Gastrocnemius medialis (tissue), 4 donors: ENCODE results near the gene THAP11. TPM values are rescaled to one million over a fixed set of nuclear protein-coding genes. Genes with fewer than 3 reads are reported as not detected.

ENCODE experiments used
- ATAC-seq, 2 donors: fragments of 150-250 bp; one replicate each; pipeline ENCODE4 v1.9.1; 2016
- DNase-seq, 2 donors: peaks; one replicate each; pipeline ENCODE4 v3.0.0-alpha.2; 2019
- H3K27ac ChIP-seq, 4 donors: fragments of 200-600 bp; sonication (generic); 1 replicate in 1 of 4; 2 replicates in 3 of 4; pipeline ENCODE4 v1.5.1; 2016 to 2018; ENCODE audit warnings: mild to moderate bottlenecking in 2 of 4, moderate library complexity in 1 of 4
- H3K27me3 ChIP-seq, 3 donors: fragments of 200-600 bp; sonication (generic) in 2 of 3; 1 replicate in 1 of 3; 2 replicates in 2 of 3; pipeline versions ENCODE4 v1.5.1 to v1.6.0; 2016 to 2019; ENCODE audit warnings: mild to moderate bottlenecking in 1 of 3, moderate library complexity in 1 of 3
- H3K36me3 ChIP-seq, 2 donors: fragments of 200-600 bp; sonication (generic) in 1 of 2; one replicate each; pipeline ENCODE4 v1.5.1; 2017 to 2018
- H3K4me1 ChIP-seq, 2 donors: fragments of 200-600 bp; sonication (generic) in 1 of 2; one replicate each; pipeline ENCODE4 v1.5.1; 2016 to 2017; ENCODE audit warnings: mild to moderate bottlenecking in 2 of 2
- H3K4me3 ChIP-seq, 4 donors: fragments of 200-600 bp; sonication (generic) in 3 of 4; 1 replicate in 1 of 4; 2 replicates in 3 of 4; pipeline ENCODE4 v1.5.1; 2016 to 2019; ENCODE audit warnings: mild to moderate bottlenecking in 2 of 4
- H3K9me3 ChIP-seq, 3 donors: fragments of 200-600 bp; sonication (generic) in 2 of 3; 1 replicate in 1 of 3; 2 replicates in 2 of 3; pipeline ENCODE4 v1.5.1; 2016 to 2019
- POLR2A ChIP-seq, 2 donors: fragments of 450-650 bp; IDR thresholded peaks; one replicate each; pipeline ENCODE4 v1.6.1; 2017; ENCODE audit warnings: antibody characterized with exemption in 2 of 2, mild to moderate bottlenecking in 2 of 2, moderate library complexity in 2 of 2
- in situ Hi-C, 4 donors: fragments of 200-750 bp; cut with MboI; loops; one replicate each; pipeline versions ENCODE4 v1.15.0 to v1.8.0; 2017; ENCODE audit warnings: low sequenced_read_pairs in 4 of 4
- intact Hi-C: fragments of 100-400 bp; cut with DNase I; formaldehyde crosslinking; loops from one replicate; pipeline ENCODE4 v1.15.1; 2023; ENCODE audit warnings: low total_unique reads
- total RNA-seq, 4 donors: library from RNA; depleted of rRNA; stranded (reverse); fragments of >200 nt; gene quantifications; one replicate each; pipeline versions ENCODE4 v1.1.0 to v1.2.3, GENCODE V29; 2016
- TF ChIP-seq, protein P1 (sequence below), 5 experiments: fragments of 450-650 bp in 3 of 5; fragments of 200-600 bp in 2 of 5; sonication (generic) in 2 of 5; IDR thresholded peaks in 4 of 5; conservative IDR thresholded peaks in 1 of 5; 1 replicate in 4 of 5; 2 replicates in 1 of 5; pipeline ENCODE4 v1.5.1; 2016 to 2019; ENCODE audit warnings: antibody characterized with exemption in 5 of 5, mild to moderate bottlenecking in 3 of 5, moderate library complexity in 3 of 5

Gene THAP11
- total RNA-seq, 4 donors from 2014 or later = 61.9 to 120 (median 102) TPM

- DNase-seq = no peak
- peak within 1 kb of the TSS; percentile 98 to 100 (median 99) for H3K27ac ChIP-seq
- peaks cover 46 to 54% of the 10 kb centered on the region in 2 donors for H3K4me1 ChIP-seq
- in situ Hi-C loops = no loop called here
- no peaks in the 10 kb centered on the region for H3K36me3 ChIP-seq
- TF ChIP-seq, protein P1, sequence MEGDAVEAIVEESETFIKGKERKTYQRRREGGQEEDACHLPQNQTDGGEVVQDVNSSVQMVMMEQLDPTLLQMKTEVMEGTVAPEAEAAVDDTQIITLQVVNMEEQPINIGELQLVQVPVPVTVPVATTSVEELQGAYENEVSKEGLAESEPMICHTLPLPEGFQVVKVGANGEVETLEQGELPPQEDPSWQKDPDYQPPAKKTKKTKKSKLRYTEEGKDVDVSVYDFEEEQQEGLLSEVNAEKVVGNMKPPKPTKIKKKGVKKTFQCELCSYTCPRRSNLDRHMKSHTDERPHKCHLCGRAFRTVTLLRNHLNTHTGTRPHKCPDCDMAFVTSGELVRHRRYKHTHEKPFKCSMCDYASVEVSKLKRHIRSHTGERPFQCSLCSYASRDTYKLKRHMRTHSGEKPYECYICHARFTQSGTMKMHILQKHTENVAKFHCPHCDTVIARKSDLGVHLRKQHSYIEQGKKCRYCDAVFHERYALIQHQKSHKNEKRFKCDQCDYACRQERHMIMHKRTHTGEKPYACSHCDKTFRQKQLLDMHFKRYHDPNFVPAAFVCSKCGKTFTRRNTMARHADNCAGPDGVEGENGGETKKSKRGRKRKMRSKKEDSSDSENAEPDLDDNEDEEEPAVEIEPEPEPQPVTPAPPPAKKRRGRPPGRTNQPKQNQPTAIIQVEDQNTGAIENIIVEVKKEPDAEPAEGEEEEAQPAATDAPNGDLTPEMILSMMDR (IDR thresholded peaks at IDR 0.05 in 4 of 5, conservative IDR thresholded peaks at IDR 0.05 in 1 of 5) = peak in 3 of 5 experiments; percentile 13 to 20 (median 15)
- peak; percentile 37 to 79 for TF ChIP-seq POLR2A (IDR thresholded peaks at IDR 0.05)
- intact Hi-C loops = loop anchor here (2.0 to 10.0 kb wide), 2 partner anchors 40 to 282 kb away; partner anchors contain the start of genes CTCF, RANBP10 and TSNAXIP1
- H3K9me3 ChIP-seq = no peaks in the 10 kb centered on the region
- peak within 1 kb of the TSS; percentile 80 to 99 (median 94) for H3K4me3 ChIP-seq
- ATAC-seq = peak; percentile 53 to 55
- H3K27me3 ChIP-seq = no peaks in the 10 kb centered on the region
These were observed 5.1 kb downstream of the THAP11 start, which contains the start of gene CENPT for GRCh38 chr16:67847064-67847861. Gene CENPT (minus strand): TSS chr16:67847693. CDS start chr16:67833859, 13,834 bp downstream.

- in situ Hi-C loops (no loop called here), intact Hi-C loops (loop anchor here (10.0 kb wide), 1 partner anchor 283 kb away; the partner anchor contains the start of gene CTCF)
- TF ChIP-seq, protein P1 (IDR thresholded peaks at IDR 0.05 in 4 of 5, conservative IDR thresholded peaks at IDR 0.05 in 1 of 5) = no peak
- TF ChIP-seq POLR2A (IDR thresholded peaks at IDR 0.05) = no peak
- DNase-seq (no peak), ATAC-seq (no peak)
- Histone ChIP-seq H3K36me3 (no peaks in the 10 kb centered on the region), H3K9me3 (no peaks in the 10 kb centered on the region), H3K27me3 (no peaks in the 10 kb centered on the region), H3K4me1 (peaks cover 43 to 48% of the 10 kb centered on the region in 2 donors), H3K4me3 (peak overlapping the region; percentile 80 to 99 (median 94)), H3K27ac (peak overlapping the region; percentile 98 to 100 (median 99))
These were observed 6.0 kb downstream of the THAP11 start for GRCh38 chr16:67848118-67848517.

- TF ChIP-seq, protein P1 (IDR thresholded peaks at IDR 0.05 in 4 of 5, conservative IDR thresholded peaks at IDR 0.05 in 1 of 5) = no peak
- no peak for TF ChIP-seq POLR2A (IDR thresholded peaks at IDR 0.05)
- H3K36me3 ChIP-seq = no peaks in the 10 kb centered on the region
- no peak overlapping the region for H3K4me3 ChIP-seq
- in situ Hi-C loops (no loop called here), intact Hi-C loops (no loop called here)
- H3K4me1 ChIP-seq = peaks cover 39 to 40% of the 10 kb centered on the region in 2 donors
- no peak overlapping the region for H3K27ac ChIP-seq
- DNase-seq = no peak
- no peaks in the 10 kb centered on the region for H3K9me3 ChIP-seq
- ATAC-seq = no peak
- H3K27me3 ChIP-seq = no peaks in the 10 kb centered on the region
These were observed 11.6 kb downstream of the THAP11 start for GRCh38 chr16:67853670-67854069.

DNA sequence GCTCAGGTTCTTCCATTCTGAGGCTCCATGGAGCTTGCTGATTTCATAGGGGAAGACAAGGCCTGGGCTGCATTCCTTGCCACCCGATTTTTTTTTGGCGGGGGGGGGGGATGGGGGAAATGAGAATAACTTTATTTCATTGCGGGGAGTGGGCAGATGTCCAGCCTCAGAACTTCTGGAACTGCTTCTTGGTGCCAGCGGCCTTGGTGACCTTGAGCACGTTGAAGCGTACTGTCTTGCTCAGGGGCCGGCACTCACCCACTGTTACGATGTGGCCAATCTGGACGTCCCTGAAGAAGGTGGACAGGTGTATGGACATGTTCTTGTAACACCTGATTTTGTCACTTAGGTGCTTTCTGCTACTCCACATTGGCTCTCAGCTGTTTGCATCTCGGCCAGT is 13.7 kb downstream of the THAP11 start:
- intact Hi-C loops = no loop called here
- TF ChIP-seq POLR2A (IDR thresholded peaks at IDR 0.05) = no peak
- TF ChIP-seq, protein P1 (IDR thresholded peaks at IDR 0.05 in 4 of 5, conservative IDR thresholded peaks at IDR 0.05 in 1 of 5) = no peak
- in situ Hi-C loops = no loop called here
- Histone ChIP-seq H3K27me3 (no peaks in the 10 kb centered on the region), H3K36me3 (no peaks in the 10 kb centered on the region), H3K27ac (peak overlapping the region; percentile 93 to 99 (median 97)), H3K9me3 (no peaks in the 10 kb centered on the region), H3K4me1 (peaks cover 50% of the 10 kb centered on the region in 2 donors), H3K4me3 (no peak overlapping the region)
- ATAC-seq (no peak), DNase-seq (no peak)
